Subcutaneous preadipocyte (primary cell): ENCODE measurements around the gene DISP3. TPM values are rescaled to one million over a fixed set of nuclear protein-coding genes. Genes with fewer than 3 reads are reported as not detected.

Experiments used
- total RNA-seq: library from RNA; depleted of rRNA; stranded (reverse); fragments of >200 nt; gene quantifications from 2 replicates; pipeline ENCODE4 v1.2.3, GENCODE V29; 2012

The DISP3 gene
- total RNA-seq = under 0.01 TPM in 1 of 2 replicates, not detected in the other

GRCh38 chr1:11478571-11479374 lies at the start of gene DISP3:
Gene DISP3, plus strand, starts transcription at chr1:11479155. Its CDS starts 21,838 bp downstream, at chr1:11500993.

Other genes with a start within 250 kb of the DISP3 start
- 33.1 and 45.5 TPM in 2 replicates for gene MTOR, start 216.6 kb upstream of the DISP3 start, total RNA-seq
- 12.9 and 14.5 TPM in 2 replicates for gene UBIAD1, start 206.0 kb upstream of the DISP3 start, total RNA-seq
- under 0.01 TPM in 1 of 2 replicates, not detected in the other for gene FBXO2, start 175.3 kb downstream of the DISP3 start, total RNA-seq
- gene FBXO44, start 175.7 kb downstream of the DISP3 start, total RNA-seq = 8.0 and 8.1 TPM in 2 replicates
- 2.2 and 2.9 TPM in 2 replicates for gene FBXO6, start 185.0 kb downstream of the DISP3 start, total RNA-seq
- gene MAD2L2, start 202.0 kb downstream of the DISP3 start, total RNA-seq = 36.6 and 41.2 TPM in 2 replicates
- gene DRAXIN, start 212.6 kb downstream of the DISP3 start, total RNA-seq = under 0.01 TPM in 2 replicates